A673 (cell line): ENCODE measurements around the gene LRRC4C.

Source experiments
- EZH2 ChIP-seq: fragments of 200-600 bp; sonication (generic); IDR thresholded peaks from 2 replicates; pipeline ENCODE4 v1.6.1; 2017; ENCODE audit warnings: borderline replicate concordance, low read depth, mild to moderate bottlenecking, mixed read lengths, antibody characterized with exemption, low read length; ENCODE audit not compliant: poor library complexity, severe bottlenecking
- TF ChIP-seq, protein P1 (sequence below): fragments of 300-800, 200-600 bp; sonication (generic); conservative IDR thresholded peaks from 2 replicates; pipeline ENCODE4 v1.5.1; 2017; ENCODE audit warnings: low read depth, mild to moderate bottlenecking, antibody characterized with exemption, low read length, moderate library complexity, mixed read lengths

DNA sequence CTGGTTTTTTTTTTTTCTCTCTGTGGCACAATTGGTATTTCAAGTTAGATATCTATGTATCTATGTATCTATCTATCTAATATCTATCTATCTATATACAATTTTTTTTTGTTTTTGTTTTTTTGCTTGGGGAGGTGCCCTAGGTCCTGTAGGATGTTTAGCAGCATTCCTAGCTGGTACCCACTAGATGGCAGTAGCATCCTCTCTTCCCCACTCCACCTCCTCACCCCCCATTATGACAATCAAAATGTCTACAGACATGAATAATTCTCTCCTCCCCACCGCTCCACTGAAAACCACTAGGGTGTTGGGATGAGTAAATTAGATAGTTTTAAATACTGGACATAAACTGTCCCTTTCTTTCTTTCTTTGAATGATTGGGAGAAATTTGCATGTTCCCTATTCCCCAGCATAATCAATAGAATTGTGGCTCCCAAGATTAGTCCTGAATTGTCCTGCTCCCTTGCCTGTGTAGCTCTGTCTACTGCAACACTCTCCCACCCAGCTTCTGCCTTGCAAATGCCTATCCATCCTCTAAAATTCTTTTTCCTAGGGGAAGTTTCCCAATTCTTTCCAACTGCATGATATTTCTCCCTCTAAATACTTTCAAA lies 1152.4 kb downstream of the LRRC4C start:
- TF ChIP-seq, protein P1, sequence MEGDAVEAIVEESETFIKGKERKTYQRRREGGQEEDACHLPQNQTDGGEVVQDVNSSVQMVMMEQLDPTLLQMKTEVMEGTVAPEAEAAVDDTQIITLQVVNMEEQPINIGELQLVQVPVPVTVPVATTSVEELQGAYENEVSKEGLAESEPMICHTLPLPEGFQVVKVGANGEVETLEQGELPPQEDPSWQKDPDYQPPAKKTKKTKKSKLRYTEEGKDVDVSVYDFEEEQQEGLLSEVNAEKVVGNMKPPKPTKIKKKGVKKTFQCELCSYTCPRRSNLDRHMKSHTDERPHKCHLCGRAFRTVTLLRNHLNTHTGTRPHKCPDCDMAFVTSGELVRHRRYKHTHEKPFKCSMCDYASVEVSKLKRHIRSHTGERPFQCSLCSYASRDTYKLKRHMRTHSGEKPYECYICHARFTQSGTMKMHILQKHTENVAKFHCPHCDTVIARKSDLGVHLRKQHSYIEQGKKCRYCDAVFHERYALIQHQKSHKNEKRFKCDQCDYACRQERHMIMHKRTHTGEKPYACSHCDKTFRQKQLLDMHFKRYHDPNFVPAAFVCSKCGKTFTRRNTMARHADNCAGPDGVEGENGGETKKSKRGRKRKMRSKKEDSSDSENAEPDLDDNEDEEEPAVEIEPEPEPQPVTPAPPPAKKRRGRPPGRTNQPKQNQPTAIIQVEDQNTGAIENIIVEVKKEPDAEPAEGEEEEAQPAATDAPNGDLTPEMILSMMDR = peak; percentile 99
- TF ChIP-seq EZH2 = no peak
